ENCODE measurements around the gene HLA-A. TPM values are rescaled to one million over a fixed set of nuclear protein-coding genes. Genes with fewer than 3 reads are reported as not detected.

The HLA-A gene
- total and polyA plus RNA-seq, 9 of the 15 experiments (the other 6 are each of a cell fraction or from before 2014, with no cell fraction given): 0.46 to 3.3 TPM; not detected in 7

DNA sequence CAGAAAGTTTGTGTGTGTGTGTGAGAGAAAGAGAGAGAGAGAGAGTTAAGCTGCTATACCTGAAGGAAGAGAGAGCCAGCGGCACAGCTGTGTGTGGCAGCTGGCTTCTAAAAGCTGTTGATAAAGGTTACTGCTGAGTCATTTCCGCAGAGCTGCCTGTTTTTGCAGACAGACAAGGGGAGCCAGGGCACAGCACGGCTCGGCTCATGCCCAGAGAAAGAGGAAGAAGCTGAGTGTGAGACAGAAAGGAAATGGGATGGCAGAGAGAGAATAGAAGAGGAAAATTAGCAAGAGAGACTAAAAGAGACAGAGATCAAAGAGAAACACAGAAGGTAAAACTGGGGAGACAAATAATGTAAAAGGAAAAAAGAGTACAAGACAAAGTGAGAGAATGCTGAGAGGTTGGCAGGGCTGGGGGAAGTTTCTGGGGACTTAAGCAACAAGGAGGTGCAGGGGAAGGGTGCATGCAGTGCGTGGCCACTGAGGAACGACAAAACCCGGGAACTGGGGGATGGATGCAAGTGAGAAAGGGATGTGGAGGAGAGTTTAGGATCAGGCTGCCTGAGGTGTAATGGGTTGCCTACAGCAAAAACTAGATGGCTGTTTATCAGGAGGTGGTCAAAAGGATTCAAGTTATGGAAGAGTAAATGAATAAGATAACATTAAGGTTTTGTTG, 22.7 kb downstream of the HLA-A start (continued):
- TF ChIP-seq ETV6 (IDR thresholded peaks at IDR 0.05; ENCODE audit: borderline replicate concordance in 1 of 2, low read depth in 2 of 2, low read length in 1 of 2) (peak in 1 of 2 experiments; percentile 92; a peak in 2 of 4 replicates), ETV6 (CRISPR knock-in tag; IDR thresholded peaks at IDR 0.05; ENCODE audit: borderline replicate concordance) (no peak), HNRNPH1 (optimal IDR thresholded peaks at IDR 0.05; ENCODE audit: low read depth, low read length) (no peak), COPS2 (conservative IDR thresholded peaks at IDR 0.05) (no peak), EWSR1 (IDR thresholded peaks at IDR 0.05; ENCODE audit: borderline replicate concordance, low read depth, partially characterized antibody) (no peak), SMARCA5 (IDR thresholded peaks at IDR 0.05) (peak; percentile 89), HDAC8 (tag; IDR thresholded peaks at IDR 0.05) (no peak), HNRNPK (IDR thresholded peaks at IDR 0.05; ENCODE audit: low read depth, low read length, poor library complexity, severe bottlenecking) (no peak), KLF10 (CRISPR knock-in tag; IDR thresholded peaks at IDR 0.05) (no peak), CXXC5 (CRISPR knock-in tag; IDR thresholded peaks at IDR 0.05) (peak; percentile 88), SMAD3 (CRISPR knock-in tag; conservative IDR thresholded peaks at IDR 0.05) (peak; percentile 82; the same call in 1 of the 2 replicates), SETDB1 (IDR thresholded peaks at IDR 0.05; ENCODE audit: low read length) (no peak), EHMT2 (IDR thresholded peaks at IDR 0.05) (0 out of 2 replicates have a peak, but pooled peaks have one; percentile 54), JUN (IDR thresholded peaks at IDR 0.05; ENCODE audit: borderline replicate concordance, low read depth, low read length) (peak; percentile 86), JUN (CRISPR knock-in tag; IDR thresholded peaks at IDR 0.05; ENCODE audit: borderline replicate concordance) (no peak), EP300 (IDR thresholded peaks at IDR 0.05; ENCODE audit: low read length) (peak; percentile 95), ZNF12 (CRISPR knock-in tag; IDR thresholded peaks at IDR 0.05) (peak; percentile 56; the same call in 1 of the 2 replicates), GTF2A2 (tag; IDR thresholded peaks at IDR 0.05) (peak; percentile 65), ZNF263 (CRISPR knock-in tag; IDR thresholded peaks at IDR 0.05; ENCODE audit: borderline replicate concordance) (no peak; the same call in 1 of the 2 replicates), BHLHE40 (IDR thresholded peaks at IDR 0.05; ENCODE audit: low read length) (peak; percentile 62), GTF2E2 (tag; IDR thresholded peaks at IDR 0.05) (peak; percentile 95), CHCHD3 (CRISPR knock-in tag; IDR thresholded peaks at IDR 0.05) (no peak), ZNF717 (CRISPR knock-in tag; IDR thresholded peaks at IDR 0.05) (no peak), ZSCAN29 (IDR thresholded peaks at IDR 0.05) (0 out of 2 replicates have a peak, but pooled peaks have one; percentile 45), NUFIP1 (IDR thresholded peaks at IDR 0.05; ENCODE audit: partially characterized antibody) (peak; percentile 69)
- TF ChIP-seq, protein P1, sequence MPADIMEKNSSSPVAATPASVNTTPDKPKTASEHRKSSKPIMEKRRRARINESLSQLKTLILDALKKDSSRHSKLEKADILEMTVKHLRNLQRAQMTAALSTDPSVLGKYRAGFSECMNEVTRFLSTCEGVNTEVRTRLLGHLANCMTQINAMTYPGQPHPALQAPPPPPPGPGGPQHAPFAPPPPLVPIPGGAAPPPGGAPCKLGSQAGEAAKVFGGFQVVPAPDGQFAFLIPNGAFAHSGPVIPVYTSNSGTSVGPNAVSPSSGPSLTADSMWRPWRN (IDR thresholded peaks at IDR 0.05; ENCODE audit: low read depth): peak; percentile 72
- TF ChIP-seq, protein P2, sequence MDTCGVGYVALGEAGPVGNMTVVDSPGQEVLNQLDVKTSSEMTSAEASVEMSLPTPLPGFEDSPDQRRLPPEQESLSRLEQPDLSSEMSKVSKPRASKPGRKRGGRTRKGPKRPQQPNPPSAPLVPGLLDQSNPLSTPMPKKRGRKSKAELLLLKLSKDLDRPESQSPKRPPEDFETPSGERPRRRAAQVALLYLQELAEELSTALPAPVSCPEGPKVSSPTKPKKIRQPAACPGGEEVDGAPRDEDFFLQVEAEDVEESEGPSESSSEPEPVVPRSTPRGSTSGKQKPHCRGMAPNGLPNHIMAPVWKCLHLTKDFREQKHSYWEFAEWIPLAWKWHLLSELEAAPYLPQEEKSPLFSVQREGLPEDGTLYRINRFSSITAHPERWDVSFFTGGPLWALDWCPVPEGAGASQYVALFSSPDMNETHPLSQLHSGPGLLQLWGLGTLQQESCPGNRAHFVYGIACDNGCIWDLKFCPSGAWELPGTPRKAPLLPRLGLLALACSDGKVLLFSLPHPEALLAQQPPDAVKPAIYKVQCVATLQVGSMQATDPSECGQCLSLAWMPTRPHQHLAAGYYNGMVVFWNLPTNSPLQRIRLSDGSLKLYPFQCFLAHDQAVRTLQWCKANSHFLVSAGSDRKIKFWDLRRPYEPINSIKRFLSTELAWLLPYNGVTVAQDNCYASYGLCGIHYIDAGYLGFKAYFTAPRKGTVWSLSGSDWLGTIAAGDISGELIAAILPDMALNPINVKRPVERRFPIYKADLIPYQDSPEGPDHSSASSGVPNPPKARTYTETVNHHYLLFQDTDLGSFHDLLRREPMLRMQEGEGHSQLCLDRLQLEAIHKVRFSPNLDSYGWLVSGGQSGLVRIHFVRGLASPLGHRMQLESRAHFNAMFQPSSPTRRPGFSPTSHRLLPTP (IDR thresholded peaks at IDR 0.05; ENCODE audit: borderline replicate concordance, extremely low read depth, insufficient read length): no peak
- TF ChIP-seq, protein P3, sequence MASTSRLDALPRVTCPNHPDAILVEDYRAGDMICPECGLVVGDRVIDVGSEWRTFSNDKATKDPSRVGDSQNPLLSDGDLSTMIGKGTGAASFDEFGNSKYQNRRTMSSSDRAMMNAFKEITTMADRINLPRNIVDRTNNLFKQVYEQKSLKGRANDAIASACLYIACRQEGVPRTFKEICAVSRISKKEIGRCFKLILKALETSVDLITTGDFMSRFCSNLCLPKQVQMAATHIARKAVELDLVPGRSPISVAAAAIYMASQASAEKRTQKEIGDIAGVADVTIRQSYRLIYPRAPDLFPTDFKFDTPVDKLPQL (IDR thresholded peaks at IDR 0.05; ENCODE audit: extremely low read depth, insufficient read length): no peak
